ENCODE measurements around the gene DRGX.

The DRGX gene

GRCh38 chr10:49407552-49408137 is 11.8 kb upstream of the DRGX start:
- DNase-seq = peak; percentile 85

DNA sequence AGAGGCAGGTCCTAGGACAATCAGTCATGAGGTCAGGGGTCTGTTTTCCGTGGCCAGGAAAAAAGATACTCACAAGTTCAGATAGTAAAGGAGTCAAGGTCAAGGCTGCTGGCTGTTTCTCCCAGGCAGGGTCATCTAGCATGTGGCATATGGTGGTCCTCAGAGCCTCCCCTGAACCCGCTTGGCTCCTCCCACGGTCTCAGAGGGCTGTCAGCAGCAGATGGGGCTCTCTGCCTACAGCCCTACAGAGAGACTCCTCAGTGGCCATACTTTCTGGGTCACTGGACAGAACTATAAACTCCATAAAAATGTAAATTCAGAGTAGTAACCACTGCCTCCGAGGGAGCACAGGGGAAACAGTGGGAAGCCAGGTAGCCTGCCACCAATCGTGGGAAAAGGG is 11.3 kb upstream of the DRGX start:
- no peak for DNase-seq

DNA sequence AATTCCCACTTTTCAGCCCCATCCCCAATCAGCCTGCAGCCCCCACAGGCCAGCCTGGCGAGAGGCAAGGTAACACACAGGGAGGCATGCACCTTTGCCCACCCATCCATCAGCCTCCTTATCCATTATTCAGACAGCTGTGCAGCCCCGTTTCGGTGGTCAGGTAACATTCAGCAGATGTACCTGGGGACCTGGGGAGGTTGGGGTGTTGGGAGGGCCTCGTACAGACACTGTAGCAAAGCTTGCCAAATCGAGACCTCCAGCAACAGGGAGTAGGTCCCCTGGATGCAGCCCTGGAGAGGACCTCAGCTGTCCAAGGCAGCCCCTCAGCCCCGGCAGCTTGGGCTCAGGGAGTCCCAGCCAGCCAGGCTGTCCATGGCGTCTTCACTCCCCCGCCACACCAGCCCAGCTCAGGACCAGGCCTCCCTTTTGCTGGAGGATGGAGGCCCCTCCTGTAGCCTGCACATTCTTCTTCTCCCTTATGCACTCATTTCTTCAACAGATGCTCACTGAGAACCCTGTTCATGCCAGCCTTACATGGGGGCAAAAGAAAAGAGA is 8.5 kb upstream of the DRGX start:
- DNase-seq = no peak

GRCh38 chr10:49403363-49403762 is 7.5 kb upstream of the DRGX start:
- DNase-seq = no peak

- no peak for DNase-seq
These were observed 4.5 kb upstream of the DRGX start for GRCh38 chr10:49400365-49400764.

DNA sequence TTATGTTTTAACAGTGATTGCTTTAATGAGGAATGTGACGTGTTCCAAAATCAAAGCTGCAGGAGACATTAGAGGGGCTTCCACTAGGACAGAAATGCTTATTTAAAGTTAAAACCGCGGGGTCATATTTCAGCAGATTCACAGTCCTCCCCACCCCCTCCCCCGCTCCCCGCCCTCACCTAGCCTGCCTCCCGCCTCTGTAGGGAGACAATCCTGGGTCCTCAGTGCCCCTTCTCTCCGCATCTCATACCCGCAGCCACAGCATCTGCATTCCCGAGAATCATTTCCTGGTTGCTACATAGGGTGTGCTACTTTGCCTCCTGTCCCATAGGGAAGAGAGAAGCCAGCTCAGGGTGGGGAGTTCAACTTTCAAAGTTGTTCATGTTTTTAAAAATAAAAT is 3.1 kb upstream of the DRGX start:
- DNase-seq = no peak

GRCh38 chr10:49398000-49398861 is 2.3 kb upstream of the DRGX start:
- peak; percentile 73 for DNase-seq

- no peak for DNase-seq
These were observed 1.4 kb upstream of the DRGX start for GRCh38 chr10:49397036-49397999.

DNA sequence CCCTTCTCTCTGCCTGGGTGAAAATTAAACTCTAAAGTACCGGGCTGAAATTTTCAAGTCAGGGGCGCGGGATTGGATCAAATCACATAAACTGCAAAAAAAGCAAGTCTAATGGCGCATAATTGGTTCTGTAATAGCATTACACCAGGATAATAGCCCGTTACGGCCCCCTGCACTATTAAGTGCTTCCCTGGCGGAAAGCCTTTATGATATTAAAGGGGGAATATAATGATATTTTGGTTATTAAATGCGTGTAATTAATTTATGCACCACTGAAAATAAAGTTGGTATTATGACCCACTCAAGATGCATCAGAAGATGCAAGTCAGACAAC is 744 bp upstream of the DRGX start:
- no peak for DNase-seq

DNA sequence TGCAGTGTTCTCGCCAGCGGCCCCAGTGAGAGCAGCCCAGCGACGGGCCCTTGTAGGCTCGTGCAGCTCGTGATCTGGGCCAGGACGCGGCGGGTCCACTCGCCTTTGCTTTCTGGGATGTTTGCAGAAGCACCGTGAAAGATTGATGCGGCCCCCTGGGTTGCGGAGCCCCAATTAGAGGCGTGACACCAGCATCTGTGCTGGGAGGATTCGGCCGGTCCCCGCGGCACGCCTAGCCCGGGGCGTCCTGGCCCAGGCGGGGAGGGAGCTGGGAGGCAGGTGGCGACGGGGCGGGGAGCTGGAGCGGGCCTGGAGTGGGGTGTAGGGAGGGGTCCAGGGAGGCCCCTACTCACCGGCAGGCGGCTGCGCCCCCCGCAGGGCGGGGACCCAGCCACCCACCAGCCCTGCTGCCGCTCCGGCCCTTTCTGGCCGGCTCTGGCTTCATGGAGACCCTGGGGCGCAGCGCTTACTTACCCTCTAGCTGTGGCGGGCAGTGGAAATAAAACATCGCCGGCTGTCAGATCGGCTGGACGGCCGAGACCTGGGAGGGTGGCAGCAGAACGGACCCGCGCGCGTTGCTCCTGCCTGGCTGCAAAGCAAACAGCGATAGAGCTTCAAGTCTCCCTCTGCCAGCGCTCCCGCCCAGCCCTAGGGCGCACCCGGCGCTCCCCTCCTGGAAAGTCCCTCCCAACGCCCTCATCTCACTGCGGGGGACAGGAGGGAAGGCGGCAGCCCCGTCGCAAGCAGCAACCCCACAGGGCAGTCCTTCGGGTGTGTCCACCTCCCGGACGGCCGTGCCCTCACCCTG is 752 bp downstream of the DRGX start:
- no peak for DNase-seq

- DNase-seq = no peak
These were observed 2.1 kb downstream of the DRGX start for GRCh38 chr10:49393757-49394156.

DNA sequence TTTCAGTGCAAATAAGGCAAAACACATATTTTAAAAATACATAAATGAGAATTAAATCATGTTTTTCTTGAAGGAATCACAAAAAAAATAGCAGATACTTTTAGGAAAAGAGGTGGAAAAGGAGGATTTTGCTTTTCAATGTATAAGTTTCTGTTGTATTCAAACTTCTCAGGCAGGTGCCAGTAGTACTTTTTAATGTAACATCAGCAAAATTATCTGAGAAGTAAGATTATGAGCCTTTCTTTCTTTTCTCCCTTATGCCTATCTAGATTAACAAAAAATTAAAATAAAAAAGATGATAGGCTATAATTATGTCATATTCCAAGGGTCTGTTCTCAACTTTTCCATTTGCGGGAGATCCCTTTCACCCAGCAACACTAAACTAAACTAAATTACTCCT is 2.6 kb downstream of the DRGX start:
- DNase-seq = no peak

DNA sequence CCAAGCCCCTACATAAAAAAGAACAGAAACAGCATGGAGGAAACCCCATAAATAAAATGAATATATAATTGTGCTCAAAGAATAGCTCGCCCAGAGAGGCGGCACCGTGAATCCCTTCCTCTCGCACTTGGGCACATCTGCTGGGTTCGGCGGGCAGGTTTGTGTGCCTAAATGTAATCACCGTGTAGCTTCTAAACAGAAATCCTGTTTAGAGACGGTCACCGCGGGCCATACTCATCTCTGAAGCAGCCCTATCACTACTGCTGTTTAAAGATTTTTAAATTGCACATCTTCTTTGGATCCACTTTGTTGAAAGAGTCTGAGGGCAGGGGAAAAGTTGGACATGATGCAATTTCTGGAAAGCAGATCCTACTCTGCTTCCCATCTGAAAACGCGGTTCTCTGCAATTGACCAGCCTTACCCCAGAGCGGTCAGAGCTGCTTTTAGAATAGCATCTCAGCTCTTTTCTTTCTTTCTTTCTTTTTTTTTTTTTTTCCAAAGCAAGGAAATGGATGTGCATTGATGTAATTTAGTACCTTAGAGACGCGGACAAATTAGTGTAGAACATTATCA is 6.4 kb downstream of the DRGX start:
- DNase-seq = no peak

DNA sequence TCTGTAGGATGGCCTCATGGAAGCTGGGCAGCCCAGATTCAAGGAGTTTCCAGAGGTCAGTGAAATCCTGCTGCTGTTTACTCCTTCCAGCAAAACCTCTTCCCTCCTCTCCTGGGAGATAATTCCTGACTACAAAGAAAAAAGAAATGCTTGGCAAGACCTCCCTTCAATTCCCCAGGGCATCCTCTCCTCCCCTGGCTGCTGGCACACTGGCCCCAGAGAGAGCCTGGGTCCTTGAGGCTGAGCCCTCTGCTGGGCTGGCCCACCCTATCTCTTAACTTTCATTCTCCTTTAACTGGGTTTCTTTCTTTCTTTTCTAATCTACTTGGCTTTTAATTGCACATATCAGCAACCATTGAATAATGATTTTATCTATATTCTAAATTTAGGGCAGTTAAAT is 7.7 kb downstream of the DRGX start:
- DNase-seq = no peak

DNA sequence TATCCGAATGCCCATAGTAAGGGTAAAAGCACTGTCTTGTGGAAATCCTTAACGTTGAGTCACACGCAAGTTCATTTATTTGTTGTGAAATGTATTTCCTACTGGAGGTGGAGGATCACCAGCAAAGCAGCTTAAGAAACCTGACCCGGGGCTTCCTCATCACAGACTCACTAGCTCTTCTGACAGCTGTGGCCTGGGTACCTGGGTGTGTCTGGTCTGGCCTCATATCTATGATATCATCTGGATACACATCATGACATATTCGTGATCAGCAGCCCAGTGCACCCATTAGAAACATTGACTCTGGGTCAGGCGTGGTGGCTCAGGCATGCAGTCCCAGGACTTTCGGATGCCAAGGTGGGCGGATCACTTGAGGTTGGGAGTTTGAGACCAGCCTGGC is 8.8 kb downstream of the DRGX start:
- DNase-seq = no peak

GRCh38 chr10:49385939-49386922 is 9.7 kb downstream of the DRGX start:
- no peak for DNase-seq

DNA sequence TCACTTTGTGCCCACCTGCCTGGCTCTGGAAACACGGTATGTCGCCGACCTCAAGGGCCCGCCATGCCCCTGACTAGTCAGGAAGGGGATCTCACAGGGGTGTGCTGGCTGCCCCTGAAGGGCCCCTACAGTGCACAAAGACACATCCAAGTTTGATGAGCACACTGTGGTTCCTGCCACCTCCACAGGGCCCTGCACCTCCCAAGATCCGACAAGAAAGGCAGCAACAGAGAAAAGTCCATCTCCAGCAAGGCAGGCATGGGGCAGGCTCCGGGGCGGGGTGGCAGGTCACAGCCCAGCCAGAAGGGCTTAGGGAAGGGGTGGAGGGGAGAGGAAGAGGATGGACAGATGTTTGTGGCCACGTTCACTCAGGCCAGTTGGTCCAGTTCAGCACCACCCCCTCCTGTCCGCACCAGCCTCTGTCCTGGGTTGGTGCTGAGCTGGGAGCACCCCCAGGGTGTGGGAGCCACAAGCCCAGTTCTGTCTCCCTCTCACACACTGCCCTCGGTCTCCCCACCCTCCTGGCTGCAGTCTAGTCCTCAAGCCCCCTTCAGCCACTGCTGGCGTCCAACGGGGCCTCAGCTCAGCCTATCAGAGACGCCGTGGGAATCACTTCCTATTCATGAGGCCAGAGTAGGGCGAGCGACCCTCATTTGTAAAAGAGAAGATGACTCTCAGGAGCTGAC is 11.5 kb downstream of the DRGX start:
- no peak for DNase-seq

- no peak for DNase-seq
These were observed 12.0 kb downstream of the DRGX start for GRCh38 chr10:49383853-49384252.

DNA sequence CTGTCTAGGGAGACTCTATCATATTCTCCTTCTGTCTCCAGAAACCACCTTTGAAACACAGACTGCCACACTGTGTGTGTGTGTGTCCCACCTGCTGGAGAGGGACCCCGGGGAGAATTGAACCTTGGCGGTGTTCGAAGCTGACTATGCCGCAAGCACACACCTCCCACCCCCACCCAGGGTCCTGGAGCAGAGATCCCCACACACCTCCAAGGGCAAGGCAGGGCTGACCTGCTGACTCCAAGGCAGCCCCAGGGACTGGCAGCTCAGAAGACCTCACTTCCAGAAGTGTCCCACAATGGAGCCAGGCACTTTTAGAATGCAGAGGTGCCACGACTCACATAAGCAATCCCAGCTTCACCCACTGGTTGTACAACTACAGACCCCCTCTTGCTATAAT is 13.1 kb downstream of the DRGX start:
- DNase-seq = no peak

DNA sequence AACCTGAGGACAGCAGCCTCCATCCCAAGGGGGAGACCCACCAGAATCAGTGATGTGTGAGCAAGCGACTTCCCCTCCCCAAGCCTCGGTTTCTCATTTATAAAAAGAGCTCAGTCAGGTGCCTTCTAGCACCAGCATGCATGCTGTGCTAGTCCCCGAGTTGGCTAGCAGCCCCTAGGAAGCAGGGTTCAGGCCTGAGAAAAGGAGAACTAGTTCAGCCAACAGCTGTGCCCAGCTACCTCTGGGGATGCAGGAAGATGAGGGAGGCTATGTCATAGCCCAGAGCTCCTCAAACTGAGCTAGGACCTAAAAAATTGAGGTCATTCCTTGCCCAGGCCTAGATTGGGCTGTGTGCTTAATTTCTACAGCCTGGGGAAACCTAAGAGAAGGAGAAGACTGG is 13.7 kb downstream of the DRGX start:
- no peak for DNase-seq
